ENCODE data around the gene KHDC1L.
"Not testable (repeated sequence)": the region's sequence is repeated elsewhere in the genome, so short reads cannot be mapped to it uniquely, and the experiment has no call there.

- not testable (repeated sequence) for TF ChIP-seq CTCF (IDR thresholded peaks at IDR 0.05); EZH2 (IDR thresholded peaks at IDR 0.05; ENCODE audit: borderline replicate concordance, insufficient read depth, low read depth, low read length, poor library complexity, severe bottlenecking)
Observed at GRCh38 chr6:73268896-73269295, 43.6 kb upstream of the KHDC1L start.

Measured in B cell (primary cell).